HepG2 (cell line): ENCODE results near the gene ELK1. TPM values are rescaled to one million over a fixed set of nuclear protein-coding genes. Genes with fewer than 3 reads are reported as not detected.

ENCODE experiments used
- BRD4 ChIP-seq: sonication (generic); formaldehyde crosslinking; IDR thresholded peaks from 2 replicates; pipeline ENCODE4 v1.4.0; 2020; ENCODE audit warnings: missing genetic modification reagents
- EEA1 ChIP-seq: sonication (generic); formaldehyde crosslinking; IDR thresholded peaks from 2 replicates; pipeline ENCODE4 v1.5.1; 2020; ENCODE audit warnings: mild to moderate bottlenecking, missing genetic modification reagents, borderline replicate concordance
- GTF2F1 ChIP-seq: fragments of 150-350 bp; IDR thresholded peaks from 2 replicates; pipeline ENCODE4 v1.6.1; 2014; ENCODE audit warnings: low read length
- HNRNPLL ChIP-seq: fragments of 200-400 bp; formaldehyde crosslinking; IDR thresholded peaks from 2 replicates; pipeline ENCODE4 v1.6.1; 2017; ENCODE audit warnings: mild to moderate bottlenecking, low read depth, low read length; ENCODE audit not compliant: poor library complexity, severe bottlenecking
- IKZF1 ChIP-seq: fragments of 450-650 bp; IDR thresholded peaks from 2 replicates; pipeline ENCODE4 v1.7.1; 2016
- JUND ChIP-seq: sonication (generic); formaldehyde crosslinking; IDR thresholded peaks from 2 replicates; pipeline ENCODE4 v1.8.0; 2022; ENCODE audit warnings: mild to moderate bottlenecking, missing genetic modification reagents
- KAT7 ChIP-seq: IDR thresholded peaks from 2 replicates; pipeline ENCODE4 v1.6.1; 2018; ENCODE audit warnings: borderline replicate concordance, missing compliant biosample characterization
- PHF21A ChIP-seq: sonication (generic); formaldehyde crosslinking; IDR thresholded peaks from 2 replicates; pipeline ENCODE4 v1.5.0; 2020; ENCODE audit warnings: mild to moderate bottlenecking, missing genetic modification reagents
- RAD51 ChIP-seq: fragments of 450-650 bp; IDR thresholded peaks from 2 replicates; pipeline ENCODE4 v1.6.1; 2016; ENCODE audit warnings: borderline replicate concordance
- SP2 ChIP-seq: sonication (generic); formaldehyde crosslinking; IDR thresholded peaks from 2 replicates; pipeline ENCODE4 v1.5.1; 2020; ENCODE audit warnings: mild to moderate bottlenecking, missing genetic modification reagents
- ZMYM4 ChIP-seq: sonication (generic); formaldehyde crosslinking; IDR thresholded peaks from 2 replicates; pipeline ENCODE4 v1.8.1; 2023; ENCODE audit warnings: mild to moderate bottlenecking, missing genetic modification reagents
- ZNF263 ChIP-seq: sonication (generic); formaldehyde crosslinking; IDR thresholded peaks from 2 replicates; pipeline ENCODE4 v1.4.0; 2020; ENCODE audit warnings: missing genetic modification reagents
- ZNF34 ChIP-seq: sonication (generic); formaldehyde crosslinking; IDR thresholded peaks from 2 replicates; pipeline ENCODE4 v1.4.0; 2020; ENCODE audit warnings: mild to moderate bottlenecking, missing genetic modification reagents, borderline replicate concordance
- ZNF382 ChIP-seq: sonication (generic); formaldehyde crosslinking; IDR thresholded peaks from 2 replicates; pipeline ENCODE4 v1.5.0; 2020; ENCODE audit warnings: missing genetic modification reagents, mild to moderate bottlenecking, borderline replicate concordance
- polyA plus RNA-seq, 8 experiments: library from polyadenylated mRNA; depleted of rRNA in 3 of 8; stranded (reverse) in 7 of 8; unstranded in 1 of 8; fragments of >200 nt; fragmentation: Illumina TruSeq in 4 of 8; extraction: Trizol in 4 of 8; gene quantifications; 2 replicates each; pipeline versions ENCODE4 v1.2.1 to v1.2.3, GENCODE V29; 2011 to 2016; ENCODE audit warnings: low read depth in 4 of 8, missing spikeins in 1 of 8, mixed read lengths in 1 of 8; ENCODE audit not compliant: insufficient read depth in 1 of 8
- total RNA-seq, 5 experiments: library from RNA; depleted of rRNA; stranded (reverse); fragments of >200 nt; fragmentation: Illumina TruSeq; extraction: Trizol; gene quantifications; 2 replicates each; pipeline ENCODE4 v1.2.3, GENCODE V29; 2016; ENCODE audit warnings: low read depth in 1 of 5
- TF ChIP-seq, protein P1 (sequence below): sonication (generic); formaldehyde crosslinking; IDR thresholded peaks from 2 replicates; pipeline ENCODE4 v1.4.0; 2020; ENCODE audit warnings: missing genetic modification reagents
- TF ChIP-seq, protein P2 (sequence below): sonication (generic); formaldehyde crosslinking; IDR thresholded peaks from 2 replicates; pipeline ENCODE4 v1.4.0; 2020; ENCODE audit warnings: missing genetic modification reagents
- TF ChIP-seq, protein P3 (sequence below): sonication (generic); formaldehyde crosslinking; IDR thresholded peaks from 2 replicates; pipeline ENCODE4 v1.4.0; 2020; ENCODE audit warnings: missing genetic modification reagents

The ELK1 gene
- total and polyA plus RNA-seq, 2 of the 13 experiments (the other 11 are each of a cell fraction or from before 2014, with no cell fraction given): 4.3 to 7.2 TPM

DNA sequence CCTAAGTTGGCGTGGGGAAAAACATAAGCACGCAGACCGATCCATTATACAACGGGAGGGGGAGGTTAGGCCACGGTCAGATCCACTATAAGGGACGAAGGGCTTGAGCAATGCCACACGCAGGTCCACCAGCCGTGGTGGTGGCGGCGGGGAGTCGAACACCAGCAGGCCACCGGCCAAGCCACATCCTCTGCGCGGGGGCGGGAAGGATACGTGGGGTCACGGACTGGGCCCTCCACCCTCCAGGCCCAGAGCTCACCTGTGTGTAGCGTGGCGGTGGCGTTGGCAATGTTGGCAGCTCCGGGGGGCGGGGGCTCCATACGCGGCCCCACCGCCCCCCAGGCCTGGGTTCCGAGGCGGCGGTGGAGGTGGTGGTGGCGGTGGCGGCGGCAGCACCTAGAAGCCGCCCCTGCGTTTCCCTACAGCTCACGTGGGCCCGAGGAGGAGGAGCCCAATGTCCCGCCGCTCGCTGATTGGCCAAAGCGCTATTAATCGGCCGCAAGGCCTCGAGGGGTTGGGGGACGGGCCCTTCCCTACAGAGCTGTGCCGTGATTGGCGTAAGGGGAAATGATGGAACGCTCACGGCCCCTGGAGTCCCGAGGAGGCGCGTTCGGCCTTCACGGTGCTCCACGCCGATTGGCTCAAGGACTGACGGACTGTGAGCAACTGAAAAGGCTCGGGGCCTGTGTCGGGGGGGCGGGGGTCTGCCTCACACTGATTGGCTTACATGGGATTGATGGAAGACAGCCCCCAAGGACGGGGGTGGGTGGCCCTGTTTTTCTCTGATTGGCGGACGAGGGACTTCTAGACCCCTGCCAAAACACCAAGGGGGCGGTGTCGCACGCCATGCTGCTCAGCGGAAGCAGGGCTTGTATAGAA, at the start of gene ELK1 (continued):
- TF ChIP-seq KAT7 (no peak), SP2 (CRISPR knock-in tag) (peak; percentile 58; the same call in 1 of the 2 replicates), HNRNPLL (peak; percentile 71), EEA1 (CRISPR knock-in tag) (no peak), BRD4 (CRISPR knock-in tag) (no peak), ZMYM4 (CRISPR knock-in tag) (no peak), JUND (CRISPR knock-in tag) (no peak), PHF21A (no peak), GTF2F1 (no peak), ZNF34 (CRISPR knock-in tag) (no peak), RAD51 (no peak), ZNF263 (no peak), IKZF1 (no peak), ZNF382 (CRISPR knock-in tag) (no peak)
- TF ChIP-seq, protein P1, sequence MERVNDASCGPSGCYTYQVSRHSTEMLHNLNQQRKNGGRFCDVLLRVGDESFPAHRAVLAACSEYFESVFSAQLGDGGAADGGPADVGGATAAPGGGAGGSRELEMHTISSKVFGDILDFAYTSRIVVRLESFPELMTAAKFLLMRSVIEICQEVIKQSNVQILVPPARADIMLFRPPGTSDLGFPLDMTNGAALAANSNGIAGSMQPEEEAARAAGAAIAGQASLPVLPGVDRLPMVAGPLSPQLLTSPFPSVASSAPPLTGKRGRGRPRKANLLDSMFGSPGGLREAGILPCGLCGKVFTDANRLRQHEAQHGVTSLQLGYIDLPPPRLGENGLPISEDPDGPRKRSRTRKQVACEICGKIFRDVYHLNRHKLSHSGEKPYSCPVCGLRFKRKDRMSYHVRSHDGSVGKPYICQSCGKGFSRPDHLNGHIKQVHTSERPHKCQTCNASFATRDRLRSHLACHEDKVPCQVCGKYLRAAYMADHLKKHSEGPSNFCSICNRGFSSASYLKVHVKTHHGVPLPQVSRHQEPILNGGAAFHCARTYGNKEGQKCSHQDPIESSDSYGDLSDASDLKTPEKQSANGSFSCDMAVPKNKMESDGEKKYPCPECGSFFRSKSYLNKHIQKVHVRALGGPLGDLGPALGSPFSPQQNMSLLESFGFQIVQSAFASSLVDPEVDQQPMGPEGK (CRISPR knock-in tag): peak; percentile 28; the same call in 1 of the 2 replicates
- TF ChIP-seq, protein P2, sequence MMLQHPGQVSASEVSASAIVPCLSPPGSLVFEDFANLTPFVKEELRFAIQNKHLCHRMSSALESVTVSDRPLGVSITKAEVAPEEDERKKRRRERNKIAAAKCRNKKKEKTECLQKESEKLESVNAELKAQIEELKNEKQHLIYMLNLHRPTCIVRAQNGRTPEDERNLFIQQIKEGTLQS: no peak
- TF ChIP-seq, protein P3, sequence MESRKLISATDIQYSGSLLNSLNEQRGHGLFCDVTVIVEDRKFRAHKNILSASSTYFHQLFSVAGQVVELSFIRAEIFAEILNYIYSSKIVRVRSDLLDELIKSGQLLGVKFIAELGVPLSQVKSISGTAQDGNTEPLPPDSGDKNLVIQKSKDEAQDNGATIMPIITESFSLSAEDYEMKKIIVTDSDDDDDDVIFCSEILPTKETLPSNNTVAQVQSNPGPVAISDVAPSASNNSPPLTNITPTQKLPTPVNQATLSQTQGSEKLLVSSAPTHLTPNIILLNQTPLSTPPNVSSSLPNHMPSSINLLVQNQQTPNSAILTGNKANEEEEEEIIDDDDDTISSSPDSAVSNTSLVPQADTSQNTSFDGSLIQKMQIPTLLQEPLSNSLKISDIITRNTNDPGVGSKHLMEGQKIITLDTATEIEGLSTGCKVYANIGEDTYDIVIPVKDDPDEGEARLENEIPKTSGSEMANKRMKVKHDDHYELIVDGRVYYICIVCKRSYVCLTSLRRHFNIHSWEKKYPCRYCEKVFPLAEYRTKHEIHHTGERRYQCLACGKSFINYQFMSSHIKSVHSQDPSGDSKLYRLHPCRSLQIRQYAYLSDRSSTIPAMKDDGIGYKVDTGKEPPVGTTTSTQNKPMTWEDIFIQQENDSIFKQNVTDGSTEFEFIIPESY: peak; percentile 35; the same call in 1 of the 2 replicates
- TF ChIP-seq, all 625 proteins: peak for 26
